Spleen (tissue), 11 donors: ENCODE data around the gene ZNF605. TPM values are rescaled to one million over a fixed set of nuclear protein-coding genes. Genes with fewer than 3 reads are reported as not detected.
A peak's percentile ranks its signal among the peaks of the same experiment; 100 is the strongest.

ENCODE experiments used
- DNase-seq: peaks from one replicate; pipeline ENCODE4 v3.0.0-alpha.2; 2020
- H3K27ac ChIP-seq, 8 donors: fragments of 200-600 bp; sonication (generic) in 7 of 8; 1 replicate in 4 of 8; 2 replicates in 4 of 8; pipeline versions ENCODE4 v1.5.0 to v1.8.0; 2016 to 2021; ENCODE audit warnings: inconsistent platforms in 4 of 8, mild to moderate bottlenecking in 4 of 8, moderate library complexity in 1 of 8
- H3K27me3 ChIP-seq, 7 donors: fragments of 200-600 bp; sonication (generic) in 6 of 7; replicated peaks in 1 of 7; 1 replicate in 4 of 7; 2 replicates in 3 of 7; pipeline versions ENCODE4 v1.5.0 to v1.8.0; 2016 to 2021; ENCODE audit warnings: inconsistent platforms in 3 of 7, mild to moderate bottlenecking in 1 of 7
- H3K36me3 ChIP-seq, 6 donors: fragments of 200-600 bp; sonication (generic) in 5 of 6; 1 replicate in 4 of 6; 2 replicates in 2 of 6; pipeline versions ENCODE4 v1.5.0 to v1.8.0; 2016 to 2021; ENCODE audit warnings: inconsistent platforms in 2 of 6
- H3K4me1 ChIP-seq, 6 donors: fragments of 200-600 bp; sonication (generic) in 5 of 6; 1 replicate in 3 of 6; 2 replicates in 3 of 6; pipeline versions ENCODE4 v1.5.0 to v1.8.0; 2016 to 2021; ENCODE audit warnings: inconsistent platforms in 3 of 6
- H3K4me3 ChIP-seq, 8 donors: fragments of 200-600 bp; sonication (generic) in 7 of 8; 1 replicate in 4 of 8; 2 replicates in 4 of 8; pipeline versions ENCODE4 v1.5.0 to v1.8.0; 2016 to 2021; ENCODE audit warnings: inconsistent platforms in 4 of 8, mild to moderate bottlenecking in 4 of 8, moderate library complexity in 2 of 8
- H3K9me3 ChIP-seq, 8 donors: fragments of 200-600 bp; sonication (generic) in 7 of 8; 1 replicate in 4 of 8; 2 replicates in 4 of 8; pipeline versions ENCODE4 v1.5.0 to v1.8.0; 2016 to 2021; ENCODE audit warnings: inconsistent platforms in 4 of 8
- CTCF ChIP-seq, 11 experiments: fragments of 200-600 bp in 7 of 11; fragments of 450-650 bp in 4 of 11; sonication (generic) in 4 of 11; IDR thresholded peaks in 8 of 11; conservative IDR thresholded peaks in 3 of 11; 1 replicate in 7 of 11; 2 replicates in 4 of 11; pipeline versions ENCODE4 v1.4.0 to v1.8.0; 2016 to 2021; ENCODE audit warnings: antibody characterized with exemption in 11 of 11, inconsistent platforms in 4 of 11, mild to moderate bottlenecking in 1 of 11
- POLR2A ChIP-seq, 3 donors: fragments of 450-650 bp; IDR thresholded peaks; one replicate each; pipeline ENCODE4 v1.5.1; 2017; ENCODE audit warnings: antibody characterized with exemption in 3 of 3, mild to moderate bottlenecking in 1 of 3
- POLR2AphosphoS5 ChIP-seq, 3 donors: sonication (generic); formaldehyde crosslinking; IDR thresholded peaks; one replicate each; pipeline ENCODE4 v1.5.1; 2017; ENCODE audit warnings: antibody characterized with exemption in 3 of 3
- WGBS, 5 donors: extraction: QIAGEN DNeasy Blood & Tissue Kit in 3 of 5; methylation state at CpG; one replicate each; pipeline versions ENCODE4 v1.1.5 to v1.1.7; 2013 to 2018; 5-methylcytosine and 5-hydroxymethylcytosine counted together
- intact Hi-C: fragments of 100-400 bp; cut with DNase I; formaldehyde crosslinking; loops from one replicate; pipeline ENCODE4 v1.15.0; 2023; ENCODE audit warnings: low total_unique reads
- polyA plus RNA-seq, 3 donors: library from polyadenylated mRNA; stranded (reverse); fragments of 200-250 nt; gene quantifications; one replicate each; pipeline ENCODE4 v1.2.1, GENCODE V29; 2013
- total RNA-seq, 7 donors: library from RNA; depleted of rRNA in 3 of 7; stranded (reverse); fragments of >200 nt in 3 of 7; fragmentation: NEBNext Ultra II Directional in 4 of 7; extraction: Animal tissue kit (Norgen Biotek cat#: 25700) in 4 of 7; gene quantifications; one replicate each; pipeline versions ENCODE4 v1.1.0 to v1.2.1, GENCODE V29; 2016 to 2021
- donor health status: healthy with polysubstance abuse.
- donor health status: DM: no; HTN: no; CAD: no; lungs with moderate emphysema.
- donor health status: DM: no; HTN: no; CAD: no.
- donor health status: Bipolar disorder and iron deficiency.
- donor health status: healthy.
- donor health status: DM: no; HTN: no; CAD: no.
- donor health status: DM: yes; HTN: yes; CAD: no.

ZNF605 gene
- total and polyA plus RNA-seq, 10 donors, result 1.6 to 18.9 (median 12.2) TPM

- H3K9me3 ChIP-seq, result peaks cover 53 to 100% (median 100%) of the 10 kb centered on the region in 8 donors
- intact Hi-C loops, result no loop called here
- DNase-seq, result no peak
- no peak overlapping the region for H3K27ac ChIP-seq
- no peaks in the 10 kb centered on the region for H3K27me3 ChIP-seq
- H3K4me1 ChIP-seq, result no peaks in the 10 kb centered on the region
- TF ChIP-seq CTCF (IDR thresholded peaks at IDR 0.05 in 8 of 11, conservative IDR thresholded peaks at IDR 0.05 in 3 of 11), result no peak
- TF ChIP-seq POLR2AphosphoS5 (IDR thresholded peaks at IDR 0.05), result no peak
- TF ChIP-seq POLR2A (IDR thresholded peaks at IDR 0.05), result no peak
- 93 to 97% (median 95%) methylated on average over 8 of the region's 8 CpGs for WGBS, 5 donors
- peak overlapping the region in 1 of 8 donors; percentile 3 for H3K4me3 ChIP-seq
- peaks cover 2 to 83% (median 47%) of the 10 kb centered on the region in 6 donors for H3K36me3 ChIP-seq
These were observed 30.3 kb downstream of the ZNF605 start for GRCh38 chr12:132925597-132926414.

GRCh38 chr12:132924356-132924755, 31.8 kb downstream of the ZNF605 start:
- Histone ChIP-seq H3K27ac (no peak overlapping the region), H3K4me3 (peak overlapping the region in 1 of 8 donors; percentile 1), H3K36me3 (peaks cover 2 to 74% (median 34%) of the 10 kb centered on the region in 6 donors), H3K27me3 (no peaks in the 10 kb centered on the region), H3K9me3 (peaks cover 57 to 100% (median 100%) of the 10 kb centered on the region in 8 donors), H3K4me1 (no peaks in the 10 kb centered on the region)
- intact Hi-C loops, result no loop called here
- 93 to 100% (median 95%) methylated on average over 3 of the region's 3 CpGs for whole genome bisulfite sequencing, 5 donors
- DNase-seq, result no peak
- TF ChIP-seq POLR2AphosphoS5 (IDR thresholded peaks at IDR 0.05) (no peak), CTCF (IDR thresholded peaks at IDR 0.05 in 8 of 11, conservative IDR thresholded peaks at IDR 0.05 in 3 of 11) (no peak), POLR2A (IDR thresholded peaks at IDR 0.05) (no peak)

GRCh38 chr12:132923356-132923909, 32.7 kb downstream of the ZNF605 start:
- TF ChIP-seq POLR2AphosphoS5 (IDR thresholded peaks at IDR 0.05) (no peak), CTCF (IDR thresholded peaks at IDR 0.05 in 8 of 11, conservative IDR thresholded peaks at IDR 0.05 in 3 of 11) (no peak), POLR2A (IDR thresholded peaks at IDR 0.05) (no peak)
- Histone ChIP-seq H3K9me3 (peaks cover 61 to 100% (median 100%) of the 10 kb centered on the region in 8 donors), H3K4me1 (no peaks in the 10 kb centered on the region), H3K36me3 (peaks cover under 1 to 65% (median 24%) of the 10 kb centered on the region in 6 donors), H3K4me3 (no peak overlapping the region), H3K27me3 (no peaks in the 10 kb centered on the region), H3K27ac (no peak overlapping the region)
- intact Hi-C loops, result no loop called here
- 37 to 70% (median 52%) methylated on average over 1 of the region's 1 CpG for WGBS, 5 donors
- no peak for DNase-seq

- Histone ChIP-seq H3K4me3 (no peak overlapping the region), H3K27me3 (no peaks in the 10 kb centered on the region), H3K27ac (no peak overlapping the region), H3K4me1 (no peaks in the 10 kb centered on the region), H3K9me3 (peaks cover 62 to 100% (median 100%) of the 10 kb centered on the region in 8 donors), H3K36me3 (peaks cover 0 to 57% (median 19%) of the 10 kb centered on the region in 6 donors)
- no peak for TF ChIP-seq POLR2A (IDR thresholded peaks at IDR 0.05)
- TF ChIP-seq CTCF (IDR thresholded peaks at IDR 0.05 in 8 of 11, conservative IDR thresholded peaks at IDR 0.05 in 3 of 11), result no peak
- TF ChIP-seq POLR2AphosphoS5 (IDR thresholded peaks at IDR 0.05), result no peak
- 91 to 97% (median 95%) methylated on average over 4 of the region's 4 CpGs for WGBS, 5 donors
- intact Hi-C loops, result no loop called here
- DNase-seq, result no peak
These were observed 33.4 kb downstream of the ZNF605 start for GRCh38 chr12:132922676-132923075.
